IMR-90 (cell line): ENCODE measurements around the gene ELL2. TPM values are rescaled to one million over a fixed set of nuclear protein-coding genes. Genes with fewer than 3 reads are reported as not detected.

ENCODE experiments used
- ATAC-seq: fragments of 200-7000 bp; cut with Tn5 transposase; 2 replicates; pipeline ENCODE4 v1.9.1; 2020; ENCODE audit warnings: low read depth, mild to moderate bottlenecking, moderate library complexity
- BruUV-seq: library from RNA; stranded (reverse); fragments of 400-500 nt; replicated peaks from 2 replicates; lab custom pipeline; 2021; lab: Mats Ljungman, UMichigan
- CTCF ChIA-PET: fragments of 300-600 bp; formaldehyde crosslinking; extraction: SDS; loops from one replicate; lab custom pipeline; 2021; ENCODE audit warnings: antibody characterized with exemption; lab: Yijun Ruan, JAX
- POLR2A ChIA-PET: fragments of 300-600 bp; sonication (Branson Sonifier 250); formaldehyde crosslinking; loops from one replicate; lab custom pipeline; 2022; ENCODE audit warnings: antibody characterized with exemption; ENCODE audit not compliant: unreplicated experiment; lab: Charles Lee
- DNase-seq: peaks from one replicate; pipeline ENCODE4 v3.0.0; 2013
- H2AFZ ChIP-seq: replicated peaks from 2 replicates; pipeline ENCODE3; 2013; ENCODE audit warnings: low read length, mild to moderate bottlenecking; ENCODE audit not compliant: poor library complexity
- H2AK5ac ChIP-seq: 2 replicates; pipeline ENCODE4 v1.6.1; 2013; ENCODE audit warnings: low read depth, low read length, inconsistent platforms
- H2AK9ac ChIP-seq: replicated peaks from 2 replicates; pipeline ENCODE3; 2013; ENCODE audit warnings: mild to moderate bottlenecking, low read depth, low read length, moderate library complexity; ENCODE audit not compliant: poor library complexity
- H2BK120ac ChIP-seq: 2 replicates; pipeline ENCODE4 v1.6.1; 2013; ENCODE audit warnings: low read depth, low read length, inconsistent platforms
- H2BK15ac ChIP-seq: 3 replicates; pipeline ENCODE4 v1.6.1; 2013; ENCODE audit warnings: low read depth, low read length, inconsistent platforms
- H2BK20ac ChIP-seq: 2 replicates; pipeline ENCODE4 v1.6.1; 2013; ENCODE audit warnings: low read depth, mild to moderate bottlenecking, inconsistent platforms, low read length, moderate library complexity
- H2BK5ac ChIP-seq: 2 replicates; pipeline ENCODE4 v1.6.1; 2013; ENCODE audit warnings: mild to moderate bottlenecking, low read depth, low read length, inconsistent platforms; ENCODE audit not compliant: poor library complexity, severe bottlenecking
- H3K14ac ChIP-seq: replicated peaks from 2 replicates; pipeline ENCODE4 v1.6.1; 2013; ENCODE audit warnings: low read depth, low read length, inconsistent platforms
- H3K18ac ChIP-seq: 2 replicates; pipeline ENCODE4 v1.6.1; 2013; ENCODE audit warnings: low read depth, low read length, control low read depth
- H3K23ac ChIP-seq: 2 replicates; pipeline ENCODE4 v1.6.1; 2013; ENCODE audit warnings: low read depth, low read length, inconsistent platforms
- H3K27ac ChIP-seq: 2 replicates; pipeline ENCODE4 v1.5.1; 2013; ENCODE audit warnings: mild to moderate bottlenecking, control low read depth, low read length; ENCODE audit not compliant: insufficient read depth
- H3K27me3 ChIP-seq: 2 replicates; pipeline ENCODE4 v1.6.1; 2013; ENCODE audit warnings: low read length; ENCODE audit not compliant: control insufficient read depth, insufficient read depth
- H3K36me3 ChIP-seq: 2 replicates; pipeline ENCODE4 v1.6.1; 2013; ENCODE audit warnings: low read length, mixed read lengths; ENCODE audit not compliant: control insufficient read depth, insufficient read depth
- H3K4ac ChIP-seq: 2 replicates; pipeline ENCODE4 v1.6.1; 2013; ENCODE audit warnings: low read depth, low read length, inconsistent platforms
- H3K4me1 ChIP-seq: 2 replicates; pipeline ENCODE4 v1.6.1; 2013; ENCODE audit warnings: low read length, mixed read lengths; ENCODE audit not compliant: control insufficient read depth, insufficient read depth
- H3K4me2 ChIP-seq: 2 replicates; pipeline ENCODE4 v1.6.1; 2013; ENCODE audit warnings: low read depth, mild to moderate bottlenecking, control low read depth, low read length, moderate library complexity
- H3K4me3 ChIP-seq: 2 replicates; pipeline ENCODE4 v1.5.1; 2013; ENCODE audit warnings: low read depth, mild to moderate bottlenecking, control low read depth, low read length, moderate library complexity; ENCODE audit not compliant: insufficient read depth
- H3K56ac ChIP-seq: 2 replicates; pipeline ENCODE4 v1.6.1; 2013; ENCODE audit warnings: low read length, inconsistent platforms; ENCODE audit not compliant: insufficient read depth; ENCODE audit errors: extremely low read depth
- H3K79me1 ChIP-seq, 2 experiments: 2 replicates each; pipeline ENCODE4 v1.6.1; 2013; ENCODE audit warnings: low read length in 2 of 2, inconsistent platforms in 1 of 2, low read depth in 1 of 2
- H3K9ac ChIP-seq: 2 replicates; pipeline ENCODE4 v1.6.1; 2013; ENCODE audit warnings: low read depth, low read length, control low read depth
- H3K9me1 ChIP-seq: 2 replicates; pipeline ENCODE4 v1.6.1; 2013; ENCODE audit warnings: low read length, inconsistent platforms; ENCODE audit not compliant: insufficient read depth
- H3K9me3 ChIP-seq: 2 replicates; pipeline ENCODE4 v1.6.1; 2013; ENCODE audit warnings: low read length; ENCODE audit not compliant: control insufficient read depth, insufficient read depth
- H4K20me1 ChIP-seq: 2 replicates; pipeline ENCODE4 v1.6.1; 2013; ENCODE audit warnings: low read length, inconsistent platforms; ENCODE audit not compliant: insufficient read depth
- H4K5ac ChIP-seq: 2 replicates; pipeline ENCODE4 v1.6.1; 2013; ENCODE audit warnings: mild to moderate bottlenecking, low read depth, low read length, control low read depth
- H4K8ac ChIP-seq, 2 experiments: 2 replicates each; pipeline ENCODE4 v1.6.1; 2013; ENCODE audit warnings: low read depth in 2 of 2, low read length in 2 of 2, control low read depth in 1 of 2, inconsistent platforms in 1 of 2
- H4K91ac ChIP-seq: 2 replicates; pipeline ENCODE4 v1.6.1; 2013; ENCODE audit warnings: low read depth, low read length, inconsistent platforms; ENCODE audit not compliant: insufficient read depth
- CEBPB ChIP-seq: IDR thresholded peaks from 2 replicates; pipeline ENCODE4 v1.6.1; 2012; ENCODE audit warnings: low read depth, low read length, improper control_type of control experiment
- RAD21 ChIP-seq: IDR thresholded peaks from 2 replicates; pipeline ENCODE4 v1.6.1; 2012; ENCODE audit warnings: low read length, improper control_type of control experiment
- RFX5 ChIP-seq: IDR thresholded peaks from 2 replicates; pipeline ENCODE4 v1.8.0; 2012; ENCODE audit warnings: low read depth, mild to moderate bottlenecking, low read length, moderate library complexity
- USF2 ChIP-seq: fragments of 150-350 bp; IDR thresholded peaks from 2 replicates; pipeline ENCODE4 v1.6.1; 2017; ENCODE audit warnings: mild to moderate bottlenecking, antibody characterized with exemption, low read length, low read depth
- WGBS, 2 experiments: methylation state at CpG; one replicate each; pipeline versions ENCODE4 v1.1.5 to v1.1.7; 2013; ENCODE audit warnings: missing lambda C conversion rate in 2 of 2; ENCODE audit not compliant: insufficient read length in 1 of 2; ENCODE audit errors: extremely low coverage in 2 of 2; 5-methylcytosine and 5-hydroxymethylcytosine counted together
- dilution Hi-C: fragments of 300-500 bp; cut with HindIII; formaldehyde crosslinking; loops from one replicate; pipeline ENCODE4 v1.14.3; 2018; ENCODE audit warnings: low sequenced_read_pairs; ENCODE audit not compliant: unreplicated experiment
- in situ Hi-C: fragments of 300-500 bp; cut with MboI; formaldehyde crosslinking; loops from 3 replicates; pipeline ENCODE4 v1.14.3; 2019; ENCODE audit warnings: low sequenced_read_pairs, inconsistent platforms, mixed read lengths
- intact Hi-C: fragments of 100-400 bp; cut with micrococcal nuclease; formaldehyde crosslinking; loops from 2 replicates; pipeline ENCODE4 v1.10.0; 2022
- polyA plus RNA-seq, 3 experiments: library from polyadenylated mRNA; depleted of rRNA; stranded (reverse); fragments of >200 nt; gene quantifications; 2 replicates each; pipeline ENCODE4 v1.2.3, GENCODE V29; 2012; ENCODE audit warnings: low replicate concordance in 1 of 3
- total RNA-seq: library from RNA; depleted of rRNA; stranded (reverse); fragments of >200 nt; gene quantifications from 2 replicates; pipeline ENCODE4 v1.2.3, GENCODE V29; 2012
- TF ChIP-seq, protein P1 (sequence below): fragments of 150-350 bp; IDR thresholded peaks from 2 replicates; pipeline ENCODE4 v1.6.1; 2016; ENCODE audit warnings: low read depth, mild to moderate bottlenecking, low read length, moderate library complexity, borderline replicate concordance

The ELL2 gene
- total and polyA plus RNA-seq, 2 of the 4 experiments (the other 2 are of a cell fraction), result 61.4 to 92.5 TPM

DNA sequence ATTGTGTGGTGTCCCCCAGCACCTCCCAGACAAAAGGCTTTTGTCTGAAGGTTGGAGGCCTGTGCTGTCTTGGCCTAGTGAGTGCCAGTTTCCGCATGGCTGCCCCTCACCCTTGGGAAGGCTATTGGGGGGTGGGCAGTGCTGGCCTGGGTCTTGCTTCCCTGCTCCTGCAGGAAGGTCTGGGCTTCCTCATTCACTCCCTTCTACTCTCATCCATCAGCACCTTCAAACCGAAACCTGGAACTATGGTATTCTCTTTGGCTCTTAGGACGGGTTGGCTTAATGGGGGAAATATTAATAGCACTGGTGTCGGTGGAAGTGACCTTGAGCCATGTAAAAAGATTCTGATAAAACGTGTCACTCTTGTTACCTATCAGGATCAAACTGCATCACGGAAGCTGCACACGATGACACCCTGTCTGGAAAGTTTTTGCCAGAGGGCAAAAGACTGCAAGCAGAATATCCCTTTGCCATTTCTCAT, 105.1 kb downstream of the ELL2 start:
- BruUV-seq, result no TSS peak
- Histone ChIP-seq H3K4me1 (peaks cover 25% of the 10 kb centered on the region), H3K9me3 (no peaks in the 10 kb centered on the region), H3K9me1 (peaks cover 16% of the 10 kb centered on the region), H3K14ac (peak overlapping the region; percentile 33; the same call in 1 of the 2 replicates), H4K8ac (peak overlapping the region; percentile 58 to 91; a peak in 2 of 4 replicates), H3K4me2 (no peak overlapping the region), H4K5ac (no peak overlapping the region; the same call in 1 of the 2 replicates), H2BK120ac (peak overlapping the region; percentile 56; the same call in 1 of the 2 replicates), H3K56ac (no peak overlapping the region), H4K20me1 (no peaks in the 10 kb centered on the region), H2BK15ac (peak overlapping the region; percentile 25; the same call in 1 of the 3 replicates), H3K4ac (peak overlapping the region; percentile 64), H3K27me3 (no peaks in the 10 kb centered on the region), H3K23ac (no peak overlapping the region), H3K4me3 (no peak overlapping the region), H3K9ac (no peak overlapping the region), H3K79me1 (peaks cover 0 to 29% of the 10 kb centered on the region in 2 experiments; a peak in 2 of 4 replicates), H2AK9ac (no peak overlapping the region), H3K36me3 (no peaks in the 10 kb centered on the region), H3K27ac (peak overlapping the region; percentile 32; the same call in 1 of the 2 replicates), H2BK5ac (peak overlapping the region; percentile 11), H2AFZ (no peak overlapping the region), H3K18ac (peak overlapping the region; percentile 17; the same call in 1 of the 2 replicates), H2AK5ac (peak overlapping the region; percentile 80), H2BK20ac (peak overlapping the region; percentile 64), H4K91ac (peak overlapping the region; percentile 35; the same call in 1 of the 2 replicates)
- ChIA-PET CTCF (interaction anchor here (1.1 kb wide), 2 partner anchors 75 to 481 kb away, joined by 3 to 4 read pairs; no protein-coding TSS in a partner anchor), POLR2A (no interaction called here)
- WGBS, 2 experiments, result no CpG with 5 or more reads among the region's 7 CpGs
- intact Hi-C loops, result loop anchor here (5.0 to 10.0 kb wide), 2 partner anchors 288 to 371 kb away; no protein-coding TSS in a partner anchor
- dilution Hi-C loops, result no loop called here
- DNase-seq (no peak), ATAC-seq (no peak)
- in situ Hi-C loops, result loop anchor here (5.0 to 10.0 kb wide), 3 partner anchors 91 to 748 kb away; no protein-coding TSS in a partner anchor
- TF ChIP-seq, protein P1, sequence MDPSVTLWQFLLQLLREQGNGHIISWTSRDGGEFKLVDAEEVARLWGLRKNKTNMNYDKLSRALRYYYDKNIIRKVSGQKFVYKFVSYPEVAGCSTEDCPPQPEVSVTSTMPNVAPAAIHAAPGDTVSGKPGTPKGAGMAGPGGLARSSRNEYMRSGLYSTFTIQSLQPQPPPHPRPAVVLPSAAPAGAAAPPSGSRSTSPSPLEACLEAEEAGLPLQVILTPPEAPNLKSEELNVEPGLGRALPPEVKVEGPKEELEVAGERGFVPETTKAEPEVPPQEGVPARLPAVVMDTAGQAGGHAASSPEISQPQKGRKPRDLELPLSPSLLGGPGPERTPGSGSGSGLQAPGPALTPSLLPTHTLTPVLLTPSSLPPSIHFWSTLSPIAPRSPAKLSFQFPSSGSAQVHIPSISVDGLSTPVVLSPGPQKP, result no peak
- no peak for TF ChIP-seq RFX5
- no peak for TF ChIP-seq RAD21
- no peak for TF ChIP-seq USF2
- no peak for TF ChIP-seq CEBPB
